Measurements from ENCODE around the gene MARK3.

Gene MARK3

GRCh38 chr14:103536693-103537092 is 151.5 kb downstream of the MARK3 start:
- no peak for DNase-seq (ENCODE audit: low spot score)

GRCh38 chr14:103537175-103537990 is 152.2 kb downstream of the MARK3 start:
- no peak for DNase-seq (ENCODE audit: low spot score)

GRCh38 chr14:103538291-103539055 is 153.3 kb downstream of the MARK3 start:
- no peak for DNase-seq (ENCODE audit: low spot score)

- DNase-seq (ENCODE audit: low spot score): no peak
Measured at GRCh38 chr14:103539056-103539825, 154.0 kb downstream of the MARK3 start.

DNA sequence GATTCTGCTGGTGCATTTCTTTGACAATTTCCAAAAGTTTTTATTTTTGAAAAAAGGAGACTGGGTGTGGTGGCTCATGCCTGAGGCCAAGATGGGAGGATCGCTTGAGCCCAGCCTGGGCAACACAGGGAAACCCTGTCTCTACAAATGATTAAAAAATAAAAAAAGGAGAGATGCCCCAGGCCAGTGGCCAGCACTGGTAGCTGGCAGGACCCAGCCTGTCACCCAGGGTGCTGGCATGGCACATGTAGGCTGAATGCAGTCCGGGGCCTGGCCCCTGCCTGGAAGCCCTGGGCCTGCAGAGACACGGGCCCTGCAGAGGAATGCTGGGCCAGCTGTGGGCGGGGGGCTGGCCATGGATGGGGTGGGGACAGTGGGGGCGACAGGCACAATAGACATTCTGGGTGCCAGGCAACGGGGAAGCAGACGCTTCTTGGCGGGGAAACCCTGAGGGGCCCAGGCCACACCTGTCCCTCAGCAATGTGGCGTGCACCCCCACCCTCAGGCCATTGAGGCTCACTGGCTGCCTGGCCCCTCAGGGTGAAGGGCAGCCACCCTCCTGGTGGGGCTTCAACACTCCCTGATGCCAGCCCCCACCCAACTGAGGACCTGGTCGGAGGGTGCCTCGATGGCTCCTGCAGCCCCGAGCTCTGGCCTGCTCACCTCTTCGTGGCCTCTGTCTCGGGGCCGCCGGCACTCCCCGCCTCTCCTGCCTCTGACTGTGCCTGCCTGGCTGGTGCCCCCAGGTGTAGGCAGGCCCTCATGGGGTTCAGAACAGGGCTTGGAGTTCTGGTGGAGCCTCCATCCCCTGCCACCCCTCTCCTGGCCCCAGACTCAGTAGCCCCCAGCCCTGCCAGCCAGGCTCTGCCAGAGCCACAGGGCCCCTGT is 155.8 kb downstream of the MARK3 start:
- DNase-seq (ENCODE audit: low spot score): no peak

DNA sequence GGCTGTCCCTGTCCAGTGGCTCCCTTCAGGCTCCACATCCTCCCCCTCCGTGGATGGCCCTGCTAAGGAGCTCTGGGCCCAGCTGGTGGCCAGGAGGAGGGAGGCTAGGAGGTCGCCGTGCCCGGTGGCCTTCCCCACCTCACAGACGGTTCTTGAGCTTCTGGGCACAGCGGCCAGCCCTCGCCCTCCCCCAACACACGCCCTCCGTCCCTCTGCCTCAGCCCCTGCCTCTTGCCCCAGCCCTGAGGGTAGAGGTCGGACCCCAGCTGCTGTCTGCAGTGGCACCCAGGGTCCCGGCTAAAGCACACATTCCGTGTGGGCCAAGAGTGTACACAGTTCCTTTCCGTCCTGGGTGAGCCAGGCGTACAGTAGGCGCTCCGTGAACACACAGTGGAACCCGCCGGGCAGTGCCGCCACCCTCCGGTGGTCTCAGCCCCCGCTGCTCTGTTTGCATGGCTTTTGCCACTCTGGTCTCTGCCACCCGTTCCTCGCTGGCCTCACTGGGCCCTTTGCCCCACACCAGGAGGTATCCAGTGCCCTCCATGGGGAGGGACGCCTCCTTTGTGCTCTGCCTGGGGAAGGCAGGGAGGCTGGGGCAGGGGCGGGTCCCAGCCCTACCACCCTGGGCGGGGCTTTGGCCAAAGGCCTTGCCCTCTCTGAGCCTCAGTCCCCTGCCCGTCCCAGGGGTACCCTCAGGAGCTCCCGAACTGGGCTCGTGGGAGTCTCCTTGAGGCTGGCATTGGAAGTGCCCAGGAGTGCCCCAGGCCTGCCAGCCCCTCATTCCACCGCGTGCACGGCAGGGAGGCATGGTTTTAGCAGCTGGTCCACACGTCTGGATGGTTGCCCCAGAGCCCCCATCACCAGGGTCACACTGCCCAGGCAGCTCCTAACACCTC is 156.7 kb downstream of the MARK3 start:
- no peak for DNase-seq (ENCODE audit: low spot score)

DNA sequence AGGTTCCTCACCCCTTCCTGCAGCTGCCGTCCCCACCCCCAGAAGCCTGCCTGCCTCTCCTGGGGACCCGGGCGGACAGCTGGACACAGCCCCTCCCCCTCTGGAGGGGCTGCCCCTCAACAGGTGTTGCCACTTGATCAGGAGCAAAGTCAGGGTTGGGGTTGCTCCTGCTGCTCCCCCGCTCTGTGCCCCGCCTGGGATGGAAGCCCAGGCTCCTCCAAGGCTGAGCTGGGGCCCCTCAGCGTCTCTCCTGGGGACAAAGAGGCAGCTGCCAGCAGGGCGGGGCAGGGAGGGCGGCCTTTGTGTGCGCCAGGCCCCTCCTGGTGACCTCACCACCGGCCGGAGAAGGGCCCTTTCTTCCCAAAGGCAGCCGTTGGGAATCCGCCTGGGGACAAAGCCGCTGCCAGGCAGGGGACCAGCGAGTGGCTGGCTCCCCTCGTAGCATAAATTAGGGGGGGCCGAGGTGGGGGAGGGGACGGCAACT is 157.4 kb downstream of the MARK3 start:
- DNase-seq (ENCODE audit: low spot score): no peak

DNA sequence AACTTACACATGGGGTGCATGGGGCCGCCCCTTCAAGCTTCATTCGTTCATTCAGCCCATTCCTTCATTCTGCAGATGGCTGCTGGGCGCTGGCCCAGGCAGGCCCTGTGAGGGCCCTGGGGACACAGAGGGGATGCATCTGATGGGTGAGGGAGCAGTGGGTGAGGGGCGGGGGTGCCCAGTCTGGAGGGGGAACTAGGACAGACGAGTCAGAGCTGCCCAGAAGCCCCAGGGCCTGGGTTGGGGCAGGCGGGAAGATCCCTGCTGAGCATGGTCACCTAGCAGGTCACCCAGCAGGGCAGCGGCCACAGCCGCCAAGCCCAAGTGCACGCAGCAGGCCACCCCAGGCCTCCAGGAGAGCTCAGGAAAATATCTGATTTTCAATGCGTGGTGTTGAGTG is 157.9 kb downstream of the MARK3 start:
- no peak for DNase-seq (ENCODE audit: low spot score)

DNA sequence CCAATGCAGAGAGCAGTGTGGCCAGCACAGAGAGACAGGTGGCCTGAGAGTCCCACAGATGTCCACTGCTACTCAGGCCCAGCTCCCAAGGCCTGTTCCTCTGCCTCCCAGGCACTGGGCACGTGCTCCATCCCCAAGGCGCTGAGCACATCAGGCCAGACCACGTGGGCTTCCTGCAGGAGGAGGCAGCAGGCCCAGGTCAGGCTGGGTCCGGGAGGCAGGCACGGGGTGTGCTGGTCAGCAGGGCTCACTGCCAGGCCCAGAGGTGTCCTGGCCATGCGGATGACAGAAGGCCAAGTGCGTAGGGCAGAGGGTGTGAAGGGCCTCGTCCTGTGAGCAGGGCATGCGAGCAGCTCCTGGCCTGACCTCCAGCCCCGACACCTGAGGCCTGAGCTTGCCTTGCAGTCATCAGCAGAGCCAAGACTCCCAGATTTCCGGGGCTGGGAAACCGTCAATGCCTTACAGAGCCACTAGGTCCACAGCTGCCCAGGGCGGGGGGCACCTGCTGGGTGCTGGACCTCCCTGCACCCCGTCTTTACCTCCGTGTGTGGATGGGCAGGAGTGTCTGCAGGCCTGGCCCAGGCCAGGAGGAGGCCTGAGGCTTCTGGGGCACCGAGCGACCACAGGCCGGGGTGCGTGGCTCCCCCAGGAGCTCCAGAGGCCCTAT is 158.6 kb downstream of the MARK3 start:
- no peak for DNase-seq (ENCODE audit: low spot score)

DNA sequence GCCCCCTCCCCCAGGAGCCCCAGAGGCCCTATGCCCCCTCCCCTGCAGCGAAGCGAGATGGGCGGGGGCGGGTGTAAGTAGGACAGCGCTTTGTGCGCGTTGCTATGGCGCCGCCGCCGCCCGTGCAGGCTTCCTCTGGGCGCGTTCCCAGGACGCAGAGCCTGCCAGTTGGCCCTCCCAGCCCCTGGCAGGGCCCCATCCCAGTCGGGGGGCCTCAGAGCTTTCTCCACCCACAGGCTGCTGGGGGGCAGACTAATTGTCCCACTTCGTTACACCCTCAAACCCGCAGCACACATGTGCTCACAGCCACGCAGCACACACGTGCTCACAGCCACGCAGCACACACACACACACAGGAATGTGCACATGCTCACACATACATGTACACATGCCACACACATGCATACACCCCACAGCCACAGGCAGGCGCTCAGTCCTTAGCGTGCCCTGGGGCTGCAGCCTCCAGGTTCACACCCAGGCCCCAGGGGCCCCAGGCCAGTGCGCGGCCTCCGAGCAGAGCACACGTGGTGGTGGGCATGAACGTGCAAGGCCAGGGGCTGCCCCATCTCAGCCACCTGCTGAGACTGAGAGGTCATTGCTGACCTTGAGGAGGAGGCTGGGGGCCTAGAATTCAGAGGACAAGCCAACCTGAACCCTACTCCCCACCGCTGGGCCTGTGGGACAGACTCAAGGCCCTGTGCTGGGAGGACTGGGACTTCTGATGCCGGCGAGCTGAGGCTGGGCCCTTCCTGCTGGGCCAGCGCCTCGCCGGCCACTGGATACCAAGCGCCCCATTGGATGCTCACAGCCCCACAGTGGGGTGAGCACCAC is 159.4 kb downstream of the MARK3 start:
- DNase-seq (ENCODE audit: low spot score): no peak

DNA sequence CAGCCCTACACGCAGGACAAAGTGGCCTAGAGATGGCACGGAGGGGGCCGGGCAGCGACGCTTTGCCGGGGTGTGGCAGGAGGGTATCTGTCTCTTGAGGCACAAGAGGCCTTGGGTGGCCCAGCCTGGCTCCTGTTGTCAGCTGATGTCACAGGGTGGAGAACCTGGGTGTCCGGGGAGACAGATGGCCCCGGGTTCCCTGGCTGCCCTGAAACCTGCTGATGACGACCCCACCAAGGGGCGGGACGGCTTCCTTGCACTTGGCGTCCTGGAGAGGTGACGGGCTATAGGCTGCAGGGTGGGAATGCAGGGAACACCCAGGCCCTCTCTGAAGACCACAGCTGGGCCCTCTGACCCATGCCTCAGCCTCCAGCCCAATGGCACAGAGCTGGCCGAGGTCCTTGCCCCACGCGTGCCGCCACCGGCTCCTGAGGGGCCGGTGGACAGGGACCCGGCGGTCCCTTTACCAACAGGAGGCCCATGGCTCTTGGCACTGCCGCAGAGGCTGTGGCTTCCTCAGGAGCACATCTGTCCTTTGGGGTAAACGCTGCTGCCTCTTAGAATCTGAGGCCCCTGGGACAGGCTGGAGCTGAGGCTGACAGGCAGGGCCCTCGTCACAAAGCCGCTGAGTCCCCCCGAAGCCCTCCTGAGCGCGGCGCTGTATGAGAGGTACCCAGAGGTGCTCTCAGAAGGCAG is 160.2 kb downstream of the MARK3 start:
- DNase-seq (ENCODE audit: low spot score): no peak

- DNase-seq (ENCODE audit: low spot score): no peak
Measured at GRCh38 chr14:103545915-103546651, 160.9 kb downstream of the MARK3 start.

- DNase-seq (ENCODE audit: low spot score): peak; percentile 82
Measured at GRCh38 chr14:103546652-103547454, 161.6 kb downstream of the MARK3 start.

DNA sequence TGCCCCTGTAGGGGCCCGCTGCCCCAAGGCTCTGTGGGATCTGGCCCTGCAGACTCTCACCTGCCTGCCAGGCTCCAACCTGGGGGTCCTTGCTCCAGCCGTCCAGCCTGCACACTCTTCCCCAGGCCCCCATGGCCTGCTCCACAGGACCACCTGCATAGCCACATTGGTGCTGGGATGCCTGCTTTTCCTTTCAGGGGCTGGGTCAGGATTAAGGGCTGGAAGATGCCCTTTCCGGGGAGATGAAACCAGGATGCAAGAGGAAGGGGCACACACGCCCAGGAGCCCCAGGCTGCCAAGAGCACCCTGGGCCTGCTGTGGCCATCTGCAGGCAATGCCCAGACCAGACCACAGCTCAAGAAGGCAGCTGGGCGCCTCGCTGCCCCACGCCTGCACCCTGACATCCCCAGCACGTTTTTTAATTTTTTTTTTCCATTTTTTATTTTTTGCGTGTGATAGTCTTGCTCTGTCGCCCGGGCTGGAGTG is 162.3 kb downstream of the MARK3 start:
- DNase-seq (ENCODE audit: low spot score): no peak

DNA sequence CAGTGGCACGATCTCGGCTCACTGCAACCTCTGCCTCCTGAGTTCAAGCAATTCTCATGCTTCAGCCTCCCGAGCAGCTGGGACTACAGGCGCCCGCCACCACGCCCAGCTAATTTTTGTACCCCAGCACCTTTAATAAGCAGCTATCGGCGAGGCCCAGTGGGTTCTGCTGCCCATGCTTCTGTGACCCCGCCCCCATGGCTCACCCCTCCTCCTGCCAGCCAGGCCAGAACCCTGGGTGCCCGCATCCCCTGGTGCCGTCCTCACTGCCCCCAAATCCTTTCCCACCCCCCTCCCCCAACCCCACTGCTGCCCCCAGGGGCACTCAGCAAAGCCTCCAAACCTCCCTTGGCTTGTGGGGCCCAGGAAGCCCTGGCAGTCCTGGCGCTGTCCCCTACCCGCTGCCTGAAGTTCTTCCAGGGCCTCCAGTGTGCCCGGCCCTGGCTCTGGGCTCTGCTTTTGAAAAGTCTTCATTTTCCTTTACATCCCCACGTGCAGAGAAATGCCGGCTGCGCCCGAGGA is 162.8 kb downstream of the MARK3 start:
- no peak for DNase-seq (ENCODE audit: low spot score)

Measured in hematopoietic multipotent progenitor cell treated with erythropoietin and hydrocortisone succinate and interleukin-3 and kit ligand, for 17 days (in vitro differentiated cells).